NCI-H446 (cell line): Measurements from ENCODE around the gene LNP1.
"Not testable (repeated sequence)": the region's sequence is repeated elsewhere in the genome, so short reads cannot be mapped to it uniquely, and the experiment has no call there.

ENCODE experiments used
- DNase-seq, 2 experiments: peaks; one replicate each; lab custom pipeline; 2025; lab: John Stamatoyannopoulos, UW

The LNP1 gene

DNA sequence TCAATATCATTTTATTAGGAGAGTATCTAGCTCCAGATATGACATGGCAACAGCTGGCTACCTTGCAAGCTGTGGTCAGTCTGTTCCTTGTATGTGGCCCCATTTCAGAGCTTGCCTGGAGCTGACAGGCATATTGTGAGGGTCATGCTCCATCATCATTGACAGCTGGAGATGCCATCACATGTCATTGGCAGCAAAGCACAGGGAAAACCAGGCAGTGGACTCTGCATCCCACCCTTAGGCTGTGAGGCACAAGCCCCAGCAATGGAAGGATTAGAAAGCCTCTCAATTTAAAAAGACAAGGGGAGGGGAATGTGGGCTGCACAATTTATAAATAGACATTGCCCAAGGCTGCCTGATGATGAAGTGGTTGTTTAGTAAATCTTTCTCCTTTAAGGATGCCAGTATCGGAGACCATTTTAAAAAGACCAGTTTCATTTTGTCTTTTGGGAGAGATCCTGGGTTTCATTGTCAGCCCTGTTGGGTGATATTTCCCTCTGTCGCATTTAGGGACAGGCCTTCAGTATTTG is 27.9 kb downstream of the LNP1 start:
- no peak for DNase-seq

DNA sequence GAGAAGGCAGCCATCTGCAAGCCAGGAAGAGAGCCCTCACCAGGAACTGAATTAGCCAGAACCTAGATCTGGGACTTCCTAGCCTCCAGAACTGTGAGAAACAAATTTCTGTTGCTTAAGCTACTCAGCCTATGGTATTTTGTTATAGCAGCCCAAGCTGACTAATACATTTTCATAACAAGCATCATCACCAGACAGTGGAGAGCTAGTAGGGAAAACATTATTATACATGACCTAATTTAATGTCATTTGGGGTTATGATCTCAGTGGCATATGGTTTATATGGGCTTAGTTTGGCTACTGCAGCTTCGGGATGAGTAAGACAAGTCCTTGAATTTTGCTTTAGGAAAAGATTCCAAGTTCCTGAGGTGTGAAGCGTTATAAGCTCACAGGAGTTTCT is 35.6 kb downstream of the LNP1 start:
- no peak for DNase-seq

DNA sequence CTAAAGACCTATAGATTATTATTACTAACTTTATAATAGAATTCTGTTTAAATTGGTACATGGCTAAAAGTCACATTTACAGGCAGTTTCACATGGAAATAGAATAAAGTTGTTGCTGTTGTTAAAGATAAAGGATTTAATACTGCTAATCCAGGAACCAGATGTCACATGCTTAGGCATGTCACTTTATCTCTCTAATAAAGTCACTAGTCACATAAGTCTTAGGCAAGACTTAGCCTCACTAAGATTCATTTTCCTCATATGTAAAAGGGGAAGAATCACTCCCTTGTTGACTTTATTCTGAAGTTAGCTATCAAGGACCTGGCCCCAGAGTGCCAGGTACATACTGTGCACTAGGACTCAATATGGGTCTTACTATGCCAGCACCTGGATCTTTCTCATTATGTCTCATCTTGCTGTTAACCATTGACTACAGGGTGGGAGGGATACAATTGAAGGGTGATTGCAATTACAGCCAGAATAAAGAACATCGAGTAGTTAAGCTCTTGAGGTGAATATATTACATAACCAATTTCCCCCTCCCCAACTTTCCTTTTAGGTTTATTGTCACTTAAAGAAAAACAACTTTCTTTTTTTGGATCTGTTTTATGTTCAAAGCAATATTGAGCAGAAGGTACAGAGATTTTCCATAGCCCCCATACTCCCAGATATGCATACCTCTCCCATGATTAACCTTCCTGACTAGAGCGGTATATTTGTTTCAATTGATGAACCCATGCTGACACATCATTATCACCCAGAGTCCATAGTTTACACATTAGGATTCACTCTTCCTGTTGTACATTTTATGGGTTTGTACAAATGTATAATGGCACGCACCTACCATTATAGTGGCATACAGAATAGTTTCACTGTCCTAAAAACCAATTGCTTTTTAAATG is 36.6 kb downstream of the LNP1 start:
- DNase-seq, result no peak

DNA sequence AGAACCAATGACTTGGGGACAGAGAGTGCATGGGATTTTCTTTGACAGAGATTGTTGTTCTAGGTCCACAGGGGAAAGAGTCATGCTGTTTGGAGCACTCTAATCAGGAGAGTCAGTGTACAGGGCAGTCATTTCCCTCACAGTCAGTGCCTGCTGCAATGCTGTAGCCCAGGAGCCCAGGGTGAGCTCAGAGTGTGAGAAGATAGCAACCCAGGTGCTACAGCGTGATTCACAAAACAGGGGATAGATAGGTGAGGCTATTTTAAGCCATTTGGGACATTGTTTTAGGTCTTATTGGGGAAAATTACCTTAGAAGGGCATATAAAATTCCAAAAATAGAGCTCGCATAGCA is 37.3 kb downstream of the LNP1 start:
- no peak for DNase-seq

DNA sequence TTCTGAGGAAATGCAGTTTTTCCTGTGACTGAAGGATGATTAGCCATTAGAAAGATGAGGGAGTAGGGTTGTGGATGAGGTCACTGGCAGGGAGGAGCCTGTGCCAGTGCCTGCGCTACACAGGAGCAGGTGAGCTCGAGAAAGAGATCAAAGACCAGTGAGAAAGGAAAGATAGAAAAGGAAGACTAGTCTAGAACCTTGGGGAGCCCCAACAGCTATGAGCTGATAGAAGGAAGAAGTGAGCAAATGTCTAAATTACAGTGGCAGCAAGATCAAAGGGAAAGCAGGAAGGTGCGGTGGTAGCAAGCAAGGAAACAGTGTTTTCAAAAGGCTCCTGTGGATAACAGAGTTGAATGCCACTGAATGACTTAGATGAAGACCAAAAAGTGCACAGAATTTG is 39.6 kb downstream of the LNP1 start:
- DNase-seq, result no peak

DNA sequence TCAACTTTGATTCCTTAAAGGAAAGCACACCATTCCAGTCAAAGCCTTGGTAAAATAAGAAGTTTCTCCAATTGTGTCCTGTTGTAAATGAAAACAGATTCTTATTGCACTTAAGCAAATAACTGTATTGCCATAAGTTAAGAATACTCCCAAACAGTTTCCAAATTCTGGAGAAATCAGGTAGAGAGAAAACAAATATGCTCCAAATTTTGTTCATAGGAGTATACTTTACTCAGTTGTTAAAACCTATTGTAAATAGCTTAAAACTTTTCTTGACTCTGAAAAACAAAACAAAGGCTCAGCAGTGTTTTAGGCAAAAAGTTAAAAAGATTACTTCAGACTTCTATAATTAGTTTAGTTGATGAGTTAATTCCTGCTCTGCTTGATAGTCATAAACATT is 42.4 kb downstream of the LNP1 start:
- no peak for DNase-seq

DNA sequence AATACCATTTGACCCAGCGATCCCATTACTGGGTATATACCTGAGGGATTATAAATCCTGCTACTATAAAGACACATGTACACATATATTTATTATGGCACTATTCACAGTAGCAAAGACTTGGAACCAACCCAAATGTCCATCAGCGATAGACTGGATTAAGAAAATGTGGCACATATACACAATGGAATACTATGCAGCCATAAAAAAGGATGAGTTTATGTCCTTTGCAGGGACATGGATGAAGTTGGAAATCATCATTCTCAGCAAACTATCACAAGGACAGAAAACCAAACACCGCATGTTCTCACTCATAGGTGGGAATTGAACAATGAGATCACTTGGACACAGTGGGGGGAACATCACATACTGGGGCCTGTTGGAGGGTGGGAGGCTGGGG is 45.7 kb downstream of the LNP1 start:
- DNase-seq, result not testable (repeated sequence)

DNA sequence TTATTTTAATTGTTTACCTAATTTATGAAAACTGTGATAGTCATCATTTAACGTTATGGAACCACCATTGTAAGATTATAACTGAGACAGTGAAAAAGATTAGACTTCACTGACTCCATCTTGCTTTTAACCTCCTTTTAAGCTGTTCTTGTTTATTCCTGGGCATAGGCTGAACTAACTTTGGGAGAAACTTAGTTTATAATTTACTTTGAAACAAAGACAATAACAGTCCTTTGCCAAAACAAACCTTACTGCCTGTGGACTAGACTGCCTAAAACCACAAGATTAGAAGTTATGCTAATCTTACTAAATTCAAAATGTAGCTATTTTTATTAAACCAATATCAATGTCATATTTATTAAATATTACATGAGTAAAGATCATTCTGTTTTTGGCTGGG is 46.7 kb downstream of the LNP1 start:
- no peak for DNase-seq

DNA sequence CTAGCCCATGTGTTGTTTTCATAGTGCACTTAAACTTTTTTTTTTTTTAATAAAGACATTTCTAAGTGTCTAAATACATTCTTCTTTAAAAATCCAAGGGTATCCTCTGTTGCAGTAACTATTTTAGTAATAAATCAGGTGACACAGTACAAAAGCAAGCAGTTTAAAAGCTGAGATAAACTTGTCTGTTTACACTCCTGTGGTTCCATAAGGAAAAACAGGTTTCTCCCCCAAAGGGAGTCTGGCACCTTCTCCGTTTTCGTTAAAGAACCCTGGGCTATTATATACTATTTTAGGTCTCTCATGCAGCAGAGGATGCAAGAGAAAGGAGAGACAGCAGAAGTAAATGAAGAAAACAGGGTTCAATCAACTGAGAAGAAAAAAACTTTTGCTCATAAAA is 47.9 kb downstream of the LNP1 start:
- DNase-seq, result no peak

DNA sequence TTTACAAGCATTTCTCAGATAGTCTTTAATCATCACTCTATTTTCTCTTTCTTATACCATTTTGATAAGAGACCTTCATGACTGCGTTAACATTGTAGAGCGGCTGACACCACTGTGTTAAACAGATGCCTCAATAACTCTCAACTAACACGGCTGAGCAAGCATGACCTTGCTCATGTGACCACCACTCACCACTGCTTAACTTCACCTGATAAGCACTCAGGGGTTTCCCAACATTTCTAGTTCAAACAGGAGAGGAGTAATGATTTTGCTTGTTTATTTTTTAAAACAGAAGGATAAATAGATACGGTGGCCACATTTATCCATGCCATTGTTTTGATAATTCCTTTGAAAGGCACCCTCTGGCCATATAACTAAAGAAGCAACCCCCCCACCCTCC is 53.3 kb downstream of the LNP1 start:
- DNase-seq, result no peak

DNA sequence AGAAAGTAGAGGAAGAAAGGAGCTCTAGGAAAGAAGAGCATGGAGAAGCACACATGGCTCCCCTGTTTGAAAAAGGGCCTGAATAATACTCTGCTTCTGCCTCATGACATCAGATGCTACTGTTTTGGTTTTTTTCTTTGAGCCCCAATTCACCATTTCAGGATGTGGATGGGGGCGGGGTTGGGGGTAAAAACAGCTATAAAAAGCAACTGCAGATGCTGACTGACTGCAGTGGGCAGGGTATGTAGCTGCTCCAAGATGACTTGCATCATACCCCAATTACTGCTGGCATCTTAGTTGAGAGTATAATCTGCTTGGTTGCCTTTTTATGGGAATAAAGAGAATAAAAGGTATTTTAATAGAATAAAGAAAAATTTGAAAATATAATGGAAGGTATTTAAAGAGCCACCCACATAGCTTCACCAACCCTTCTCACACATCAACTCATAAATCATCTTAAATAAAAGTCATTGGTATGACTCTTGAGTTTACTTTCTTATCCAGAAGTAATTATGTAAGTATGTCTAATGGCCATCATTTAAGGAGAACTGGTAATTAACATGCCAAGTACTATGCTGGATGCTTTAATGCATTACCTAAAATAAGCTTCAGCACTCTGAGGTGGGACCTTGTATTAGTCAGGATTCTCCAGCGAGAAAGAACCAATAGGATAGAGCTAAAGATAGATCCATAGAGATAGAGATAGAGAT is 54.7 kb downstream of the LNP1 start:
- DNase-seq, result no peak

DNA sequence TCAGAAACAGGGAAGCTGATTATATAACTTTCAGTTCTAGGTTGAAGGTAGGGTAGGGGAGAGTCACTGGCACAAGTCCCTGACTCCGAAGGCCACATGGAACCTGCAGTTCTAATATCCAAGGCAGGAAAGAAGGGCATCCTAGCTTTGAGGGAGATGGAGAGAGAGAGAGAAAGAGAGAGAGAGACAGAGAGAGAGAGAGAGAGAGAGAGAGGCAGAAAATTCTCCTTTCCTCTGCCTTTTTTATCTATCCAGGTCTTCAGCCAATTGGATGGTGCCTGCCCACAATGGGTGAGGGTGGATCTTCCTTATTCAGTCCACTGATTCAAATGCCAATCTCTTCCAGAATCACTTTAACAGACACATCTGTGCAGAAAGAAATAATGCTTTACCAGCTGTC is 55.4 kb downstream of the LNP1 start:
- no peak for DNase-seq

DNA sequence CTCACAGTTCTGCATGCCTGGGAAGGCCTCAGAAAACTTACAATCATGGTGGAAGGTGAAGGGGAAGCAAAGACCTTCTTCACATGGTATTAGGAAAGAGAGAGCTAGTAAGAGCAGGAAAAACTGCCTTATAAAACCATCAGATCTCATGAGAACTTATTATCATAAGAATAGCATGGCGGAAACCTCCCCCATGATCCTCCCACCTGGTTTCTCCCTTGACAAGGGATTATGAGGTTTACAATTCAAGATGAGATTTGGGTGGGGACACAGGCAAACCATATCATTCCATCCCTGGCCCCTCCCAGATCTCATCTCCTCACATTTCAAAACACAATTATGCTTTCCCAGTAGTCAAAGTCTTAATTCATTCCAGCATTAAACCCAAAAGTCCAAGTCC is 56.5 kb downstream of the LNP1 start:
- DNase-seq, result no peak

DNA sequence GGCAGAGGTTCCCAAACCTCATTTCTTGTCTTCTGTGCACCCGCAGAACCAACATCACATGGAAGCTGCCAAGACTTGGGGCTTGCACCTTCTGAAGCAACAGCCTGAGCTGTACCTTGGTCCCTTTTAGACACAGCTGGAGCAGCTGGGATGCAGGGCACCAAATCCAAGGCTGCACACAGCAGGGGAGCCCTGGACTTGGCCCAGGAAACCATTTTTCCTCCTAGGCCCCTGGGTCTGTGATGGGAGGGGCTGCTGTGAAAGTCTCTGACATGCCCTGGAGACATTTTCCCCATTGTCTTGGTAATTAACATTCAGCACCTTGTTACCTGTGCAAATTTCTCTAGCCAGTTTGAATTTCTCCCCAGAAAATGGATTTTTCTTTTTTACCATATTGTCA is 57.5 kb downstream of the LNP1 start:
- no peak for DNase-seq

DNA sequence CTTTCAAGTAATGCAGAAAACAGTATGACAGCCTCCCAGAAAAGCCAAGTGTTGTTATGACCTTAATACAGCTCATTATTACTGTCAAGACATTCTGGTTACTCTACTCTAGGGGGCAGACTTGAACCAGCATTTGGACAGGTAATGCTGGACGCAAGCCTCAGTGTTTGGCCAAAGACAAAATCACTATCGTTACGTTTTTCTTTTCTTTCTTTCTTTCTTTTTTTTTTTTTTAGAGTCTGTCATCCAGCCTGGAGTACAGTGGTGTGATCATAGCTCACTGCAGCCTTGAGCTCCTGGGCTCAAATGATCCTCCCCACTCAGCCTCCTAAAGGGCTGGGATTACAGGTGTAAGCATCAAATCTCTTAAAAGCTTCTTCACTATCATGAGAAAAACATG is 61.7 kb downstream of the LNP1 start:
- peak in 1 of 2 experiments; percentile 37 for DNase-seq

DNA sequence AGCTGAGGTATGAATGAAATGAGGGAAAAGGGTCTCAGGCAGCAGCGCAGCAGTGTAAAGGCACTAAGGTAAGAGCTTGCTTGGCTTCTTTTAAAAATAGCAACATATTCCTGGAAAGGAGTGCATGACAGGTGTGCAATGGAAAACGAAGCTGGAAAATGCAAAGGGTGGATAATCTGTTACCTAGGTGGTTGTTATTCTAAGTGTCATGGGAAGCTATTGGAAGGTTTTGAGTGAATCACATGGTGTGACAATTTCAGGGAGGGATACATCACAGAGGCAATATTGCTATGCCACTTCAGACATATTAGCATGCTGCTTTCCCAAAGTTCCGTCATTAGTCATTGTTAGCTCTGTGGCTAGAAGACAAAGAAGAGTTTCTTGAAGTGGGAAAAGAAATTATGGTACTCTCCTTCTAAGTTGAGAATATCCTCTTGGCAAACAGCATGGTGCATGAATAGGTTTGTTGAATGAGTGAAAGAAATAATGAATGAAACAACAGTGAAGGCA is 62.4 kb downstream of the LNP1 start:
- DNase-seq, result no peak

DNA sequence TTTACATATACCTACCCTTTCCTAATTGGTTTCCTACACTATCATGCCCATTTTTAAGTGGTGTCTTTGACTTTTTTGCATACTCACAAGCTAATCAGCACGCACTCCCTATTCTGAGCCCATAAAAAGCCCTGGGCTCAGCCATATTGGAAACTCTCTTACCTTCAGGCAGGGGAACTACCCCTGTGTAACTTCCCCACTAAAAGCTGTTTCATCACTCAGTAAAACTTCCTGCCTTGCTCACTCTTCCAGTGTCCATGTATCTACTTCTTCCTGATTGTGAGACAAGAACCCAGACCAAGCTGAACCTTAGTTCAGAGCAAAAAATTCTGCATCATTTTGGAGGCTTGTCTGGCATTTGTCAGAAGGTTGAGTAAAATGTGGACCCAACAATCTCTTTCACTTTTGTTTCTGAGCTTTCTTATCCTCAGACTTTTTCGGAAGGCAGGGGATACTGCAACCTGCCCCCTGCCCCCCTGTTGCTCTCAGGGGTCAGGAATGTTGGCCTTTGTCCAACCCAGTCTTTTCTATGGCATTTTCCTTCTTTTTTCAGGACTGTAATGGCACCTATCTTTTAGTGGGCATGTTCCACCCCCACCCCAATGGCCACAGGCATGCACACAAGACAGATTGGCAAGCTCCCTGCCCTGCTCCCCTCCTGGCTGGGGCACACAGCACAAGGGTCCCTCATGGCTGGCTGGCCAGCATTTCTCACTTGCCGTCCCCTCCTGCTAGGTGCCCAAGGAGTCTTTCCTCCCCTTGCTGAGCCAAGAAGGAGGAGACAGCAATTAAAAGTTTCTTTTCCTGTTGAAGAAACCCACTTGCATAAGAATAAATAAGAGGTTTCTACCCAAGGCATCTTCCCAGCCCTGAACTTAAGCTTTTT is 64.8 kb downstream of the LNP1 start:
- no peak for DNase-seq

DNA sequence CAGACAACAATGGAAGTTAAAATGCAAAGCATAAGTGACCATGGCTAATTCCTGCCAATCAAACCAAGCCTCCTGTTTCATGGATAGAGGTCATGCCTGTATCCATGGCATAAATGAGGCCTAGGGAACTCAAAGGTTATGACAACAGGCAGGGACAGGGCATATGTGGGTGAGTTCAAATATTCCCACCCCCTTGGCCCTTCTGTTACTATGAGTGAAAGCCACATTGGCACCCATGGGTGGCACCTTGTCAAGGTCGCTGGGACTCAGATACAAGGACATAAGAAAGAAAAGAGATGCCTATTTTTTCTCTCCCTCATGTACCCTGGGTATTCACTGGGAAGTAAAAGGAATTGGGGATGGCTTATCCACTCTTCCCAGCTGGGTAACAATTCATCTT is 65.8 kb downstream of the LNP1 start:
- DNase-seq, result no peak

DNA sequence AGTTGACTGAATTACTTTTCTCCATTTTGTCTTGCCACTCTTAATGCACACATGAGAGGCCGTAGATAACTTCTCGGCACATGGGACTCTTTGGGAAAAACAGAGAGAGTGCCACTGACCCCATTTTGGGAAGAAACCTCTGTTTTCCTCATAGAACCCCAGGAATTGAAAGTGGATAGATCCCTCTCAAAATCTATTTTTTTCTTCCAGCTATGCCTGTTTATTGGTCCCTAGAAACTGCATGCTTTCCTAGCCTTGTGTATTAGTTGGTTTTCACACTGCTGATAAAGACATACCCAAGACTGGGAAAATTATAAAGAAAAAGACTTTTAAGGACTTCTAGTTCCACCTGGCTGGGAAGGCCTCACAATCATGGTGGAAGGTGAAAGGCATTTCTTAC is 67.3 kb downstream of the LNP1 start:
- DNase-seq, result no peak

DNA sequence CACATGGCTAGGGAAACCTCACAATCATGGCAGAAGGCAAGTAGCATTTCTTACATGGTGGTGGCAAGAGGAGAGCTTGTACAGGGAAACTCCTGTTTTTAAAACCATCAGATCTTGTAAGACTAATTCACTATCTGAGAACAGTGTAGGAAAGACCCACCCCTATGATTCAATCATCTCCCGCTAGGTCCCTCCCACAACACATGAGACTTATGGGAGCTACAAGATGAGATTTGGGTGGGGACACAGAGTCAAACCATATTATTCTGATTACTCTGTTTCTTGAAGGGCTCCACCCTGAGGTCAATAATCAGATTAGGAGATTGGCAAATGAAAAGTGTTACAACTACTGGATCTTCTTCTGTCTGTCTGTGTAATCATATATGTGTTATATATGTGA is 69.6 kb downstream of the LNP1 start:
- no peak for DNase-seq

DNA sequence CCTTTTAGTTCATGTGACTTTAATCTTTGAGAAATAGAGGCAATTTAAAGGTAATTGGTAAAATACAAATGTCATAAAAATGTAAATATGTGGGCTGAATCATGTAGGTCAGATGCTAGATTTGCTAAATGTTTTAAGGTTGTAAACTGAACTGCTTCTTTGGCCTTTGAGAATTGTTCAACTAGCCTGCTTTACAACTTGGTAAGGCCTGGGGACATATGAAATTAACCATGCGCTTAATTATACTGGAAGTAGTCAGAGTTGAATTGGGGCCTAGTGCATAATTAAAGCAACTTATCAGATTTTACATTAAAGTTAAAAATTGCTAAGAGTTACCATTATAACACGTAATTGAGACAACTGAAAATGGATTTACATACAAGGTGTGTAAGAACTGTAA is 70.1 kb downstream of the LNP1 start:
- no peak for DNase-seq

DNA sequence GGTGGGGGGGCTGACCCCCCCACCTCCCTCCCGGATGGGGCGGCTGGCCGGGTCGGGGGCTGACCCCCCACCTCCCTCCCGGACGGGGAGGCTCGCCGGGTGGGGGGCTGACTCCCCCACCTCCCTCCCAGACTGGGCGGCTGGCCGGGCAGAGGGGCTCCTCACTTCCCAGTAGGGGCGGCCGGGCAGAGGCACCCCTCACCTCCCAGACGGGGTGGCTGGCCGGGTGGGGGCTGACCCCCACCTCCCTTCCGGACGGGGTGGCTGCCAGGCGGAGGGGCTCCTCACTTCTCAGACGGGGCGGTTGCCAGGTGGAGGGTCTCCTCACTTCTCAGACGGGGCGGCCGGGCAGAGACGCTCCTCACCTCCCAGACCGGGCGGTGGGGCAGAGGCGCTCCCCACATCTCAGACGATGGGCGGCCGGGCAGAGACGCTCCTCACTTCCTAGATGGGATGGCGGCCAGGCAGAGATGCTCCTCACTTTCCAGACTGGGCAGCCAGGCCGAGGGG is 76.6 kb downstream of the LNP1 start:
- DNase-seq, result not testable (repeated sequence)
